NOMO-1 treated with DMSO at 0.1 percent for 48 hours (cell line): ENCODE measurements around the gene WDR47.

Source experiments
- DNase-seq: peaks from one replicate; lab custom pipeline; 2025; ENCODE audit not compliant: unreplicated experiment; lab: John Stamatoyannopoulos, UW

Gene WDR47

DNA sequence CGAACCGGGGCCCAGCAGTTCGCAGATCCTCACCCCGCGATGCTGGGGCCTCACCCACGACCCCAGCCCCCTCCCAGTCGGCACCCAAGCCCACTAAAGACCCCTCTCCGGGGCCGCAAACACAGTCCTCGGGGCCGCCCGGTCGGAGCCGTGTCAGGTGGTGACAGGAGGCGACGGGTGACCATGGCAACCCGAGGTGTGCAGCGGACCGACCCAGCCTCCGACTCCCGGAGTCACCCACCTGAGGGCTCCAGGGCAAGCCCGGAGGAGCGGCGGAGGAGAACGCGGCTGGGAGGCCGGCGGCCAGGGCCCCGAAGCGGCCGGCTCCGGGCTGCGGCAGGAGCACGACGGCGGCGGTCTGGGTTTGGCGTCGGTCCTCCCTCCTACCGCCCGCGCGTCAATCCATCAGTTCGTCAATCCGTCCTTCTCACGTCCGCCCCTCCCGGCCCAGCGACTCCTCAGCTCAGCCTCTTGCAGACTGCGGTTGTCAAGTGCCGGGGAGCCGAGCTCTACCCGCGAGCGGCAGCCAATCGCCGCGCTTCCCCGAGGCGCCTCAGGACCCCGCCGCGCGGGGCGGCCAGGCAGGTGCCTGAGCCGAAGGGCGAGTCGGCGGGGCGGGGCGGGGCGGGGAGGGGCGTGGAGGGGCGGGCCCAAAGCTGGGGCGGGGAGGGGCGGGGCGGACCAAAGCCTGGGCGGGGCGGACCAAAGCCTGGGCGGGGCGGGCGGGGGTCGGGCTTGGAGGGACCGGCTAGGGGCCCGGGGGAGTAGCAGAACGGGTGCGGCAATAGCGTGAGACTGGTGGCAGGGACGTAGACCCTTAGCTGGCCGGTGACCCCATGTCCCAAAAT is at the start of gene WDR47:
Gene WDR47, minus strand, starts transcription at position 482 of the 848 bp plus-strand sequence. CDS start 18,590 bp downstream, outside the sequence.
- peak; percentile 94 for DNase-seq

DNA sequence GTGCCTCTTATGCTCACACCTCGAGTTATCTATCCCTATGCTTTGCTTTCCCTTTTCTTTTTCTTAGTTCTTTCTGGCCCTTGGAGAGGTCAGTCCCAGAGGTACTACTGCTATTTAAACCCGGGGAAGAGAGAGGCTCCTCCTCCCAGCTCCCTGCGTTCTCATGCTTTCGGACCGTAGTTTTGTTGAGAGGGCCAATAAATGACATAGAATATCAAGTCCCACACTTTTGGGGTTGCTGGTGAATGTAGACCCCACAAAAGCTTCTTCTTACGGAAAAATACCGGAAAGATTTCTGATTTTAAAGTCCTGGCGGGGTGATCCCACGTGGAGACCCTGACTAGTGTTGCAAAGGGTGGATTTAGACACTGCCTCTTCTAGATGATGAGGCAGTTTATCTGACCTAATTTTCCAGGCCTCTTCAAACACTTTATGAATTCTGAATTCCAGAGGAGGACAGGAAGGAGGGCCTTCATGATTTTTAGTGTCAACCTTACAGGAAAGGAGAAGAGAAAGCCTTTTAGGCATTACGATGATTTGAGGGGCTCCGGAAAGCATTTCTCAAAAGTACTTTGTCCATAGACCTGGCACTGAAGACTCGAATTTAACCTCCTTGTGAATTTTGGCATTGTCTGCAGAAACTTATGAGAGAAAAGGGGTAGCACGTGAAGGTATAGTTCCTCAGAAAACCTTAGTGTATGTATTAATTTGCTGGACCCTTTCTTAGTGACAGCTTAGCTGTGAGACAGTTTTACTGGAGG is 49.4 kb upstream of the WDR47 start:
- DNase-seq: peak; percentile 71

DNA sequence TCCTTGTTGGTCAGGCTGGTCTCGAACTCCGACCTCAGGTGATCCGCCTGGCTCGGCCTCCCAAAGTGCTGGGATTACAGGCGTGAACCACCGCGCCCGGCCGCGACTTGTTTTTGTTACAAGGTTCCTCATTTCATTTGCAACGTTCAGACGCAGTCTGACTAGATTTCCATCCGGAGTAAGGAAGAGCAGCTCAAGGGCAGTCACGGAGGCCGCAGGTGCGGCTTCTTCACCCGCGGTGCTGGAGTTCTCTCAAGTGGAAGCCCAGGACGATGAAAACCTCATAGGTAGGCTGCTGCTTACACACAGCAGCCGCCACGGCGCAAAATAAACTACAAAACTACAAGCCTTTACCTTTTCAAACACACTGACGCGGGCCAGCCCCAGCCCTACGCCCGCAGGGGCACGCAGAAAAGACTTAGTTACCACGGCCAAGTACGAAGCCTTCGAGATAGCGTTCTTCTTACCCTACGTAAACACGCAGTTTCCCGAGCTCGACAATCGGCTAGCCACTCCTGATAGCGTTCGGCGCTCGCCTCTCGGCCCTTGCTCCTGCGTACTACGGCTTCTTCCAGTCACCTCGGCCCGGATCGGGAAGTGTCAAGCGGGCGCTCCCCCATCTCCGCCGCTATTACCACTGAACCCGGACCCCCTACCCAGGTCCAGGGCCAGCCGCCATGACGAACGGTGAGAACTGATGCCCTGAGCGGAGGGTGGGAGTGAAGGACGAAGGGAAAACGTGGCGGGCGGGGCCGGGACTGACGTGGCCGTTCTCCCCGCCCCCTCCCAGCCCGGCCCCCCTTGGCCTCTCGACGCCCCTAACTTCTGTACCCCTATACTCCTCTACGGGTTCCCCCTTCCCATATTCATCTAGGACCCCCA is 48.5 kb upstream of the WDR47 start, which contains the start of gene TMEM167B:
Gene TMEM167B, plus strand, starts transcription at position 569 of the 882 bp plus-strand sequence. Its CDS starts 109 bp downstream, at position 678.
- DNase-seq: peak; percentile 96

DNA sequence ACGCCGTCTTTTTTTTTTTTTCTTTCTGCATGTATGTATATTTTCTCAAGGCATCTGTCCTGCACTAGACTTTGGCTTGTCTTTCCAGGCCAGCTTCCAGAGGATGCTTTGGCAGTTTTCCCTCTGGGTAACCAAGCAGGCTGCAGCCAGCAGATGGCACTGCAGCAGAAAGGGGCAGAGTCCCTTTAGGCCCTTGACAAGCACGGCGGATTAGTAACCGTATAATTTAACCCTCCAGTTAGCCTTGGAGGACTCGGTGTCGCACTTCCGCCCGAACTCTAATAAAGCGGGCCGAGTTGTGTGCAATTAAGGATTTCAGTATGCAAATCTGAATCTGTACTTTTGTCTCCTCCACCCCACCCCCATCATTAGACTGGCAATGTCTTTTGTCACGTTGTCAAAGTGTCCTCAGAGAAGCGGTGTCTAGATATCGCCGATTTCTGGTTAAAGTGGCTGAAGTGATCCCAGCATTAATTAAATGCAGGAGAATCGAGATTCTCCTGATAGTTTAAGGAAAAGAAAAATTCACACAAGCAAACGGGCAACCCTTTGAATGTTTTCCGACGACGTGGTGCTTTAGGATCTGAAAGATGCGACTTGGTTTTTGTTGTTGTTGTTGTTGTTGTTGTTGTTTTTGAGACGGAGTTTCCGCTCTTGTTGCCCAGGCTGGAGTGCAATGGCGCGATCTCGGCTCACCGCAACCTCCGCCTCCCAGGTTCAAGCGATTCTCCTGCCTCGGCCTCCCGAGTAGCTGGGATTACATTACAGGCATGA is 47.5 kb upstream of the WDR47 start:
- DNase-seq: no peak

DNA sequence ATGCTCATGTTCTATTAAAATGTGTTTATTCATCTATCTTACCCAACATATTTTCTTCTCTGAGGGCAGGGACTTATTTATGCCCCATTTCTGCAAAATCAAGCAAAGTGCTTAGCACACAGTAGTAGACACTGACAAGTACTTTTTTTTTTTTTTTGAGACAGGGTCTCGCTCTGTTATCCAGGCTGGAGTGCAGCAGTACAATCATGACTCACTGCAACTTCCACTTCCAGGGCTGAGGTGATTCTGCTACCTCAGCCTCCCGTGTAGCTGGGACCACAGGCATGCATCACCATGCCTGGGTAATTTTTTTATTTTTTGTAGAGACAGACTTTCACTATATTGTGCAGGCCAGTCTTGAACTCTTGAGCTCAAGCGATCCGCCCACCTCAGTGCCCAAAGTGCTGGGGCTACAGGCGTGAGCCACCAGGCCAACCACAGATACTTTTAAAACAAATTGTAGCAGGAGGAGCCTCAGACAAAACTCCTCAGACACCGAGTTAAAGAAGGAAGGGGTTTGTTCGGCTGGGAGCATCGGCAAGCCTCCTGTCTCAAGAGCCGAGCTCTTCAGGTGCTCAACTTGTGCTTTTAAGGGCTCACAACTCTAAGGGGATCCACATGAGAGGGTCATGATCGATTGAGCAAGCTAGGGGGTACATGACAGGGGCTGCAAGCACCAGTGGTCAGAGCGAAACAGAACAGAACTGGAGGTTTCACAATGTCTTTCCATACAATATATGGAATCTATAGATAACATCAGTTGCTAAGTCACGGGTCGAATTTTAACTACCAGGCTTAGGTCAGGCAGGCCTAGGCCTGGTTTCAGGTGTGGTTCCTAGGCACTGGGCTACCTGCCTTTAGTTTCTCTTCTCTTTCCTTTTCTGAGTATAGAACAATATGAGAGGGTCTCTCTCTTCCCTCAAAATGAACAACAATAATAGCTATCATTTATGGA is 42.9 kb upstream of the WDR47 start:
- no peak for DNase-seq

DNA sequence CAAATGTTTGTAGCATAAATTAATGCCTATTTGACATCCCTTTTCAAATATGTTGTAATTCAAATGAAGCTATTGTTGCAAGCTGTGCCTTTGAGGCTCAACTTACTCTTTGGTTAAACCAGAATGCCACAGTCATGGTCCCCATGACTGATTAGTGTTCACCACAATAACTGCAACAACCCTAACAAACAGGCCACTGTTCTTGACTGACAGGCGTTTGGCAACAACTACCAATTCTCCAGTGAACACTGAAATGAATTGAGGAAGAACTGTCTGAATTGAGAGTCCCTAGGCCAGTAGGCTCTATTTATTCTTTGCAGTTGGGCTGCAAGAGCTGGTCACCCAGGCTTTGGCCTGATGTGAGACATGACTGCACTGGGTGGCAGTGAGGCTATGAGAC is 42.0 kb upstream of the WDR47 start:
- DNase-seq: peak; percentile 32

DNA sequence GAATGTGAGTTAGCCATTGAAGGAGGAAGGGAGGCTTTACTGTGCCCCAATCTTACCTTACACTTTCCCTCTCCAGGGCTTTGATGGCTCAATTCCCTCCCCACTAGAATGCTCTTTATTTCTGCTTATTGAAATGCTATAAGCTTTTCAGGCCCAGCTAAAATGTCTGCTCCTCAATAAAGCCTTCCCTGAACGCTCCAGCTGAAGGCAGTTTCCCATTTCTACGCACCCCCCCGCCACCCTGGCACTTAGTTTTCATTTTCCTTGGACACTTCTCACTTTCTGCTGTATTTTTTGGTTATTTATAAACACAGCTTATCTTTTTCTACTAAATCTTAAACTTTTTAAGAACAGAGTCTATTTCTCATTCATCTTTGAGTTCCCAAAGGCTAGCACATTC is 41.6 kb upstream of the WDR47 start:
- DNase-seq: no peak

DNA sequence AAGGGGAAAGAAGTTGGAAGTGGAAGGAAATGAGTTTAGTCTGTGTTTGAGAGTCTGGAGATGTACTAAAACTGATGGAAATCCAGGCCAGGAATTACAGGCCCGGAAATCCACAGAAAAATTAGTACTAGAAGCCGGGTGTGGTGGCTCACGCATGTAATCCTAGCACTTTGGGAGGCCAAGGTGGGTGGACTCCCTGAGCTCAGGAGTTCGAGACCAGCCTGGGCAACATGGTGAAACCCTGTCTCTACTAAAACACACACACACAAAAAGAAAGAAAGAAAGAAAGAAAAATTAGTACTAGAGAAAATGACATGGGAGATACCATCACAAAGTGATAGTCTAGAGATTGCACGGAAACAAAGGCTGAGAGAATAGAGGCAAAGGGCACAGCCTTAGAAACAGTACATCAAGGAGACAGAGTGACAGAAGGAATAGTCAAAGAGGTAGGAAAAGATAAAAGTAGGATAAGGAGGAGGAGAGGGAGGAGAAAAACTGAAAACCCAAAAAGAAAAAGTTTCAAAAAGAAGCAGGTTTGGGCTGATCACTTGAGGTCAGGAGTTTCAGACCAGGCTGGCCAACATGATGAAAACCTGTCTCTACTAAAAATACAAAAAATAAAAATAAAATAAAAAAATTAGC is 38.7 kb upstream of the WDR47 start:
- no peak for DNase-seq

DNA sequence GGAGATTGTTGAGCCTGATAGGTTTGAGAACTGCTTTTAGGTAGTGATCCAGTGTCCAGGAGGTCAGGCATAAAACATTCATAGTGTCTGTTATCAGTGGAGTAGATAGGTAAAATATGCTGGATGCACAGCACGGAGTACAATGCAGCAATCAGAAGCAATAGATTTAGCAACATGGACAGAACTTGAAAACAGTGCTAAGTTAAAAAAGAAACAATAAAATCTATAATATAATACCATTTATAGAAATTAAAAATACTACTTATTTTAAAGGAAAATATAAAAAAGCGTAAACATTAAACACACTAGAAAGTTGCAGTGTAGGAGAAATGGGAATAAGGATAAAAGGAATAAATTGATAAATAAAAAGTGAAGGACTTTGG is 37.3 kb upstream of the WDR47 start:
- no peak for DNase-seq

DNA sequence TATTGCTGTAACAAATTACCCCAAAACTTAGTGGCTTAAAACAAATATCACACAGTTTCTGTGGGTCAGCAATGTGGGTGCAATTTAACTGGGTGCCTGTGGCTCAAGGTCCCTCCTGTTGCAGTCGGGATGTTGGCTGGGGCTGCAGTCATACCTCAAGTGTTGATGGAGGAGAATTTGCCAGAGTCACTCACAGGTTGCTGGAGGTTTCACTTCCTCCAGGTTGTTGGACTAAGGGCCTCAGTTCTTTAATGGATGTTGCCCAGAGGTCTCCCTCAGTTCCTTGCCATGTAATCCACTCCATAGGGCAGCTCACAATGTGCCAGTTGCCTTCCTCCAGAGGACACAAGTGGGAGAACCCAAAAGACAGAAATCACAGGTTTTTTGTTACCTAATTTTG is 36.4 kb upstream of the WDR47 start:
- peak; percentile 59 for DNase-seq

DNA sequence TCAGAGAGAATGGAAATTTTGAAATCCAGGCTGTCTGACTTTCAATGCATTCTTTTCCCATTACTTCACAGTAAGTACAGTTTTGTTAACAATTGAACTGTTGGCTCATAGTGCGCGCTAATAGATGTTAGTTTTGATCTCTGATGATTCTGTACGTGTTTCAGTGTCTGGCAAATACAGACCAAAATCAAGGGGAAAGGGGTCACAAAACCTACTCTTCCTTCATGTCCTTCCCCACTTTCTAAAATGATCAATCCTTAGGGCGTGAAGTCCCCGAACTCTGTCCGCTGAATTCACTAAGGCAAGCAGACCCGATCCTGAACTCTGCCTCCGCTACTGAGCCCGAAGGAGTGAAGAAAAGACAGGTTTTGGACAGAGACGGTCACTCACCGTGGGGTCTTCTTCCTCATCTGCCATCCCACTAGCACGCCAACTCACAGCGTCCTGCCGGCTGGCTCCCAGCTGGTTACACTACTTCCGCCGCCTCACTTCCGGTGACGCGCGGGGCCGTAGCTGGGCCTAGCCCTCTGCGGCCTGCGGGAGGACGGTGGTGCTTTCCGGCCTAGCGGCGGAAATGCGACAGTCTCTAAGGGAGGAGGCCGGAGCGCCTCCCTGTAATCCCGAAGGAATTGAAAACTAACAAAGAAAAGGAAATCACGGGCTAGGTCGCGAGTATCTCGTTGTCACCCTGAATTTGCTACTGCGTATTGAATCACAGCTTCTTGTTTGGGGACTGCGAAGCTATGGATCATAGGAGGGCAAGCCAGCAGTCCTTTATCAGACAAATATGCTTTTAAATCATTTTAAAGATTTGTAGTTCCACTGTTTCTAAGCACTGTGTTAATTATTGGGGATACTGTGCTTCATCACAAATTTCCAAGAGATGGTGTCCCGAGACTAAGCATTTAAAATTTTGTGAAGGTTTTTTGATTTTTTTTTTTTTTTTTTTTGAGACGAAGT is 33.9 kb upstream of the WDR47 start, which contains the start of gene TAF13:
Gene TAF13, minus strand, starts transcription at position 473 of the 960 bp plus-strand sequence. Its CDS starts 56 bp downstream, at position 417.
- peak; percentile 86 for DNase-seq

DNA sequence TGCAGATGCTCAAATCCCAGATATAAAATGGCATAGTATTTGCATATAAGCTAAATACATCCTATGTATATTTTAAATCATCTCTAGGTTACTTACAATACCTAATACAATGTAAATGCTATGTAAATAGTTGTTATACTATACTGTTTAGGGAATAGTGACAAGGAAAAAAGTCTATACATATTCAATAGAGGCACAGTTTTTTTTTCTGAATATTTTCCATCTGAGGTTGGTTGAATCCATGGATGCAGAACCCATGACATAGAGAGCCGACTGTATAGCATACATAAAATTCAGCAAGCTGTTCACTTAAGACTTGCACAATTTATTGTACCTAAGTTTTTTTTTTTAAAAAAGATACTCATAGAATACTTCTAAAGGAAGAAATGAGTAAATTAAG is 27.4 kb upstream of the WDR47 start:
- DNase-seq: no peak

DNA sequence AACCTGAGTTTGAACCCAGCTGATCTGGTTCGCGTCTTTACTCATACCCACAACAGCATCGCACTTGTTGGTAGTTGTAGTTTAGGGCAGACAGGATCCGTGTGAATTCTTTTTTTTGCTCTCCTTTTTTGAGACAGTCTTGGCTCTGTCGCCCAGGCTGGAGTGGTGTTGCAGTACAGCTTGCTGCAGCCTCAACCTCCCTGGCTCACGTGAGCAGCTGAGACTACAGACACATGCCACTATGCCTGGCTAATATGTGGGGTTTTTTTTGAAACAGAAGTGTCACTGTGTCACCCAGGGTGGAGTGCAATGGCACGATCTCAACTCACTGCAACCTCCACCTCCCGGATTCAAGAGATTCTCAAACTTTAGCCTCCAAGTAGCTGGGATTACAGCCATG is 26.0 kb upstream of the WDR47 start:
- no peak for DNase-seq

DNA sequence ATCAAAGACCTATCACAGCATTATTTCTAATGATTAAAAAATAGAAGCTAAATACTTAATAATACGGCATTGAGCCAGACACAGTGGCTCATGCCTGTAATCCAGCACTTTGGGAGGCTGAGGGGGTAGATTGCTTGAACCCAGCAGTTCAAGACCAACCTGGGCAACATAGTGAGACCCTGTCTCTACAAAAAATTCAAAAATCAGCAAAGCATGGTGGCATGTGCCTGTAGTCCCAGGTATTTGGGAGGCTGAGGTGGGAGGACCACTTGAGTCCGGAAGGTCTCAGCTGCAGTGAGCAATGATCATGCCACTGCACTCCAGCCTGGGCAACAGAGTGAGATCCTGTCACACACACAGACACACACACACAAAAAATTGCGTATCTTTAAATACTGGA is 23.2 kb upstream of the WDR47 start:
- no peak for DNase-seq

DNA sequence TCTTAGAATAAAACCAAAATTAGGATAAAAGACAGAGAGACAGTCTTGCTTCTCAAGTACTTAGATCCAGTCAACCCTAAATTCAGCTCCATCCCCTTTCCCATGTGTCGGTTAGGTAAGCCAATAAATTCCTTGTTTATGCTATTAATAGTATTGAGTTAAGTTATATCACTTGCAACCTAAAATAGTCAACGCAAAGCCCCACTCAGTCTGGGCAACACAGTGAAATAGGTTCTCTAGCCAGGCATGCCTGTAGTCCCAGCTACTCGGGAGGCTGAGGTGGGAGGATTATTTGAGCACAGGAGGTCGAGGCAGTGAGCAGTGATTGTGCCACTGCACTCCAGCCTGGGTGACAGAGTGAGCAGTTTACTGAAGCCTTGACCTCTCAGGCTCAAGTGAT is 19.3 kb upstream of the WDR47 start:
- DNase-seq: no peak

DNA sequence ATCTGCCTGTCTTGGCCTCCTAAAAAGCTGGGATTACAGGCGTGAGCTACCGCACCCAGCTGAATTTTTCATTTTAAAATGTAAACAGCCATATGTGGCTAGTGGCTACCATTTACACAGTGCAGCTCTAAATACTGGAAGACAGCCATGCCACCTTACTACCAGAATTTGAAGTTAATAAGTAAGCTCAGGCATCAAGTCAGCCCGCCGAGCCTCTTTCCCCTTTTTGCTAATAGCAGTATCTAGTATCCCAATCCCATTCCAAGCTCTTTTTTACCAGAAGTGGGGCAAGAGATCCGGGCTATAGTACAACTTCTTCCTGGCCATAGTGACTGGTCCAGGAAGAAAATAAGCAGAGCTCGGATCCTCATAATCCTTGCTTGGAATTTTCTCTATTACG is 18.8 kb upstream of the WDR47 start:
- no peak for DNase-seq

DNA sequence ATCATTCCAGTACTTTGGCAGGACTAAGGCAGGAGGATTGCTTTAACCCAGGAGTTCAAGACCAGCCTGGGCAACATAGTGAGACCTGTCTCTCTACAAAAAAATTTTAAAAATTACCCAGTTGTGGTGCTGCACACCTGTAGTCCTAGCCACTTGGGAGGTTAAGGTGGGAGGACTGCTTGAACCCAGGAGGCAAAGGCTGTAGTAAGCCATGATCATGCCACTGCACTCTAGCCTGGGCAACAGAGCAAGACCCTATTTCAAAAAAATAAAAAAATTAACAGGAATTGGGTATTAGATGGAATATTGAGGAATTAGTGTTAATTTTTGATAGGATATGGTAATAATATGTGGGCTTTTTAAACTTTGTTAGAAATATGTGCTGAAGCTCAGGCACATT is 17.1 kb upstream of the WDR47 start:
- no peak for DNase-seq

DNA sequence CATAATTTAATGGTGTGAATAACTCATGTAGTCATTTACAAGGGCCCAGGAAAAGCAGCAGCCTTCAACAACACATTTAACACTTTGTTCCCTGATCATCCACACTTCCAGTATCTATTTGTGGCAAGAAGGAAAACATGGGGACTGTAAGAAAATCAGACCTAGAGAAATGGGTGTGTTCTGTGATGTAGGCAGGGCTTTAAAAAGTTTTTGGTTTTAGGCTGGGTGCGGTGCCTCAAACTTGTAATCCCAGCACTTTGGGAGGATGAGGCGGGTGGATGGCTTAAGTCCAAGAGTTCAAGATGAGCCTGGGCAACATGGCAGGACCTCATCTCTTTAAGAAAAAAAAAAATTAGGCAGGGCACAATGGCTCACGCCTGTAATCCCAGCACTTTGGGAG is 14.2 kb upstream of the WDR47 start:
- no peak for DNase-seq
